Activated CD8-positive, alpha-beta T cell treated with anti-CD3 and anti-CD28 coated beads for 36 hours (primary cell): ENCODE results near the gene TMEM11. TPM values are rescaled to one million over a fixed set of nuclear protein-coding genes. Genes with fewer than 3 reads are reported as not detected.

Source experiments
- ATAC-seq: fragments of 200-7000 bp; cut with Tn5 transposase; one replicate; pipeline ENCODE4 v1.10.0; 2021; ENCODE audit warnings: mild to moderate bottlenecking, moderate library complexity
- CTCF ChIA-PET: fragments of 350-600 bp; sonication (Branson Sonifier 250); formaldehyde crosslinking; loops from one replicate; lab custom pipeline; 2021; ENCODE audit warnings: antibody characterized with exemption; lab: Charles Lee
- POLR2A ChIA-PET: fragments of 350-600 bp; sonication (Branson Sonifier 250); formaldehyde crosslinking; loops from one replicate; lab custom pipeline; 2021; ENCODE audit warnings: antibody characterized with exemption; lab: Charles Lee
- DNase-seq: peaks from one replicate; pipeline ENCODE4 v3.0.0-alpha.2; 2020
- H3K27ac Mint-ChIP-seq: one replicate; pipeline ENCODE4 v1.8.0; 2021; ENCODE audit warnings: mild to moderate bottlenecking, mixed read lengths
- H3K27me3 Mint-ChIP-seq: one replicate; pipeline ENCODE4 v1.8.0; 2021; ENCODE audit warnings: mixed read lengths
- H3K36me3 Mint-ChIP-seq: one replicate; pipeline ENCODE4 v1.8.0; 2021; ENCODE audit warnings: low read depth, mixed read lengths
- H3K4me1 Mint-ChIP-seq: one replicate; pipeline ENCODE4 v1.8.0; 2021; ENCODE audit warnings: low read depth, mixed read lengths
- H3K4me3 Mint-ChIP-seq: one replicate; pipeline ENCODE4 v1.8.0; 2021; ENCODE audit warnings: mild to moderate bottlenecking, moderate library complexity, mixed read lengths
- H3K9me3 Mint-ChIP-seq: one replicate; pipeline ENCODE4 v1.8.0; 2021; ENCODE audit warnings: mixed read lengths
- intact Hi-C: fragments of 100-400 bp; cut with micrococcal nuclease; formaldehyde crosslinking; loops from one replicate; pipeline ENCODE4 v1.10.0; 2022
- total RNA-seq, 2 experiments: library from RNA; stranded (reverse); gene quantifications; one replicate each; pipeline ENCODE4 v1.2.3, GENCODE V29; 2021
- TF ChIP-seq, protein P1 (sequence below): fragments of 200-600 bp; IDR thresholded peaks from one replicate; pipeline ENCODE4 v1.8.0; 2022; ENCODE audit warnings: antibody characterized with exemption, mild to moderate bottlenecking

Gene TMEM11
- total RNA-seq, 2 experiments from 2014 or later, result 26.2 to 28.9 TPM

DNA sequence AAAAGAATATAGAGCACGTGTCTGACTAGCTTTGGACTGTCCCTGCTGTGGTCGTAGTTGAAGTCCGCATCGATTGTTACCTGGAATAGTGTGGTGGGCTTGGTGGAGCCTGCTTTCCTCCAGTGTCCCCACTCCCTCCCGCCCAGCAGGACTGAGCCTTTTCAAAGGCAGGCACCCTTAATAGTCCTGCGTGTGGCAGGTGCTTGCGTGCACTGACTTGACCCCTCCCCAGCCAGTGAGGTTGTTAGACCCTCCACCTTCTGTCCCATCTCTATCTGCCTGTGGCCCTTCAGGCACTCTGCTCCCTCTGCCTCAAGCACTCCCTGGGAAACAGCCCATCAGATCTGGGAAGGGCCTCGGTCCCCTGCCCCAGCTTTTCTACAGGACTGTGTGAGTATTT lies 36.6 kb downstream of the TMEM11 start:
- CTCF ChIA-PET, result no interaction called here
- H3K27ac Mint-ChIP-seq, result no peak overlapping the region

DNA sequence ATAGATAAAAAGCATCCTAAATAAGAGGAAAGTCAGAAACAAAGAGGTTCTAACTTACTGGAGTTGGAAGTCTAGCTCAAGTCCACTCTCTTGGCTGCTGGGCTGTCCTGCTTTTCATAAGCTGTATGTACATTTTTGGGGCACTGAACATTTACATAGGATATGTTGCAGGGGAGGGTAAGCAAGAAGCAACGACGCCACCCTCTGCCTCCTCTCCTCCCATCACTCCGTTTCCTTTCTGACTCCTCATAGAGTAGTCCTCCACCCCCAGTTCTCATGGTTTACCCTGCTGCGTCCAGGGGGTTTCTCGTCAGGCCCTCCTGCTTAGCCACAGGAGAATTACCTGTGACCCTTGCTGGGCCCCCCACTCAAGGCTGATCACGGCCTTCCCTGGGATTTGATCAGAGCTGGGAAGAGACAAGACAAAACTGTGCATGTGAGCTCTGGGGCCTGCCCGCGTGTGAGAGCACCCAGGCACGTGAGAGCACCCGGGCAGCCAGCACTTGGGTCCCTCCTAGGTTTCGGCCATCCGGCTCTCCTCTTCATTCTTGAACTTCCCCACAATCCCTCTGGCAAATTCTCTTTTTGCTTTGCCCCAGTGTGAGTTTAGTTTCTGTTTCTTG lies 37.1 kb downstream of the TMEM11 start:
- no peak for ATAC-seq
- ChIA-PET CTCF (no interaction called here), POLR2A (no interaction called here)
- Mint-ChIP-seq H3K36me3 (peaks cover 11% of the 10 kb centered on the region), H3K27me3 (no peaks in the 10 kb centered on the region), H3K9me3 (no peaks in the 10 kb centered on the region), H3K4me3 (no peak overlapping the region), H3K27ac (no peak overlapping the region), H3K4me1 (peaks cover 2% of the 10 kb centered on the region)
- DNase-seq, result no peak
- TF ChIP-seq, protein P1, sequence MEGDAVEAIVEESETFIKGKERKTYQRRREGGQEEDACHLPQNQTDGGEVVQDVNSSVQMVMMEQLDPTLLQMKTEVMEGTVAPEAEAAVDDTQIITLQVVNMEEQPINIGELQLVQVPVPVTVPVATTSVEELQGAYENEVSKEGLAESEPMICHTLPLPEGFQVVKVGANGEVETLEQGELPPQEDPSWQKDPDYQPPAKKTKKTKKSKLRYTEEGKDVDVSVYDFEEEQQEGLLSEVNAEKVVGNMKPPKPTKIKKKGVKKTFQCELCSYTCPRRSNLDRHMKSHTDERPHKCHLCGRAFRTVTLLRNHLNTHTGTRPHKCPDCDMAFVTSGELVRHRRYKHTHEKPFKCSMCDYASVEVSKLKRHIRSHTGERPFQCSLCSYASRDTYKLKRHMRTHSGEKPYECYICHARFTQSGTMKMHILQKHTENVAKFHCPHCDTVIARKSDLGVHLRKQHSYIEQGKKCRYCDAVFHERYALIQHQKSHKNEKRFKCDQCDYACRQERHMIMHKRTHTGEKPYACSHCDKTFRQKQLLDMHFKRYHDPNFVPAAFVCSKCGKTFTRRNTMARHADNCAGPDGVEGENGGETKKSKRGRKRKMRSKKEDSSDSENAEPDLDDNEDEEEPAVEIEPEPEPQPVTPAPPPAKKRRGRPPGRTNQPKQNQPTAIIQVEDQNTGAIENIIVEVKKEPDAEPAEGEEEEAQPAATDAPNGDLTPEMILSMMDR, result no peak
- intact Hi-C loops, result no loop called here

More for the DNA sequence above, 36.6 kb downstream of the TMEM11 start:
- ATAC-seq, result no peak
- POLR2A ChIA-PET, result no interaction called here
- H3K36me3 Mint-ChIP-seq, result peaks cover 8% of the 10 kb centered on the region
- intact Hi-C loops, result no loop called here
- TF ChIP-seq, protein P1, result no peak
- H3K4me3 Mint-ChIP-seq, result no peak overlapping the region
- no peaks in the 10 kb centered on the region for H3K4me1 Mint-ChIP-seq
- no peaks in the 10 kb centered on the region for H3K9me3 Mint-ChIP-seq
- H3K27me3 Mint-ChIP-seq, result no peaks in the 10 kb centered on the region
- DNase-seq, result no peak

- H3K4me1 Mint-ChIP-seq, result peaks cover 18% of the 10 kb centered on the region
- no peak overlapping the region for H3K27ac Mint-ChIP-seq
- CTCF ChIA-PET, result no interaction called here
- no peak overlapping the region for H3K4me3 Mint-ChIP-seq
- intact Hi-C loops, result no loop called here
- H3K27me3 Mint-ChIP-seq, result no peaks in the 10 kb centered on the region
- ATAC-seq (no peak), DNase-seq (no peak)
- TF ChIP-seq, protein P1, result no peak
- H3K9me3 Mint-ChIP-seq, result no peaks in the 10 kb centered on the region
- H3K36me3 Mint-ChIP-seq, result peaks cover 8% of the 10 kb centered on the region
- POLR2A ChIA-PET, result no interaction called here
Measured at GRCh38 chr17:21174713-21175112, 39.2 kb downstream of the TMEM11 start.

GRCh38 chr17:21174186-21174585 lies 39.8 kb downstream of the TMEM11 start:
- ChIA-PET POLR2A (no interaction called here), CTCF (no interaction called here)
- no peaks in the 10 kb centered on the region for H3K9me3 Mint-ChIP-seq
- DNase-seq, result no peak
- no peak for ATAC-seq
- H3K27ac Mint-ChIP-seq, result no peak overlapping the region
- TF ChIP-seq, protein P1, result no peak
- no peak overlapping the region for H3K4me3 Mint-ChIP-seq
- H3K27me3 Mint-ChIP-seq, result no peaks in the 10 kb centered on the region
- H3K36me3 Mint-ChIP-seq, result peaks cover 6% of the 10 kb centered on the region
- intact Hi-C loops, result no loop called here
- peaks cover 18% of the 10 kb centered on the region for H3K4me1 Mint-ChIP-seq

DNA sequence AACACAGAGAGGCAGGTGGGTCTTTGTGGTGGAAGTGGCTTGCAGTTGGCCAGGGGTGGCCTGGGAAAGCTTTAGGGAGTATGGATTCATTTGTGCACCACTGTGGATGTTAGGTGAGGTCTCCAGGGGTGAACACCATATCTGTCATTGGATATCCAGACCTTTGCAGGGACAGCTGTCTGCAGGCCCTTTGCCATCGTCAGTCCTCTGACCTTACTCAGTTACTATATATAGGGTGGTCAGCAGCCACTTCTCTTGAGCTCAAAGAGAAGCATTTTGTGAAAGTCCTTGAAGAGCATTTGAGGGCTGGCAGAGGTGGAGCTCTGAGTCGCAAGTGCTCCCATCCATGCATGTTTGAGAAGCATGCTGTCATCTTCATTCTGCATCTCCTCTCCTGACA lies 40.4 kb downstream of the TMEM11 start:
- POLR2A ChIA-PET, result interaction anchor here (0.9 kb wide), 1 partner anchor 180 kb away, joined by 3 read pairs; no protein-coding TSS in a partner anchor
- Mint-ChIP-seq H3K4me3 (no peak overlapping the region), H3K36me3 (peaks cover 6% of the 10 kb centered on the region), H3K9me3 (no peaks in the 10 kb centered on the region), H3K27ac (no peak overlapping the region), H3K27me3 (no peaks in the 10 kb centered on the region), H3K4me1 (peaks cover 18% of the 10 kb centered on the region)
- no peak for DNase-seq
- ATAC-seq, result no peak
- TF ChIP-seq, protein P1, result no peak
- intact Hi-C loops, result no loop called here
- CTCF ChIA-PET, result interaction anchor here (1.1 kb wide), 1 partner anchor 13 kb away, joined by 3 read pairs; no protein-coding TSS in a partner anchor
